Measurements from ENCODE around the gene PDHX.
"Not testable (repeated sequence)": the region's sequence is repeated elsewhere in the genome, so short reads cannot be mapped to it uniquely, and the experiment has no call there.

PDHX gene

GRCh38 chr11:34891611-34892010 is 24.8 kb upstream of the PDHX start:
- no peaks in the 10 kb centered on the region for H3K9me3 ChIP-seq (ENCODE audit: control insufficient read depth, low read length)
- no peak overlapping the region for H3K4me3 ChIP-seq (ENCODE audit: insufficient read depth, low read depth, low read length, poor library complexity, severe bottlenecking)
- no peak for DNase-seq
- no peaks in the 10 kb centered on the region for H3K4me1 ChIP-seq (ENCODE audit: control insufficient read depth, insufficient read depth, low read length, poor library complexity, severe bottlenecking)
- H3K36me3 ChIP-seq (ENCODE audit: control insufficient read depth, insufficient read depth, low read length), result no peaks in the 10 kb centered on the region
- H3K27me3 ChIP-seq (replicated peaks; ENCODE audit: control insufficient read depth, insufficient read depth, low read length, poor library complexity, severe bottlenecking), result no peaks in the 10 kb centered on the region
- no peak overlapping the region for H3K27ac ChIP-seq (ENCODE audit: insufficient read depth, low read length, poor library complexity, severe bottlenecking)

- no peak overlapping the region for H3K27ac ChIP-seq (ENCODE audit: insufficient read depth, low read length, poor library complexity, severe bottlenecking)
- peaks cover 4% of the 10 kb centered on the region for H3K9me3 ChIP-seq (ENCODE audit: control insufficient read depth, low read length)
- H3K27me3 ChIP-seq (replicated peaks; ENCODE audit: control insufficient read depth, insufficient read depth, low read length, poor library complexity, severe bottlenecking), result no peaks in the 10 kb centered on the region
- H3K4me1 ChIP-seq (ENCODE audit: control insufficient read depth, insufficient read depth, low read length, poor library complexity, severe bottlenecking), result no peaks in the 10 kb centered on the region
- H3K36me3 ChIP-seq (ENCODE audit: control insufficient read depth, insufficient read depth, low read length), result no peaks in the 10 kb centered on the region
- no peak for DNase-seq
- no peak overlapping the region for H3K4me3 ChIP-seq (ENCODE audit: insufficient read depth, low read depth, low read length, poor library complexity, severe bottlenecking)
Measured at GRCh38 chr11:34893416-34893815, 23.0 kb upstream of the PDHX start.

- DNase-seq; H3K4me1 ChIP-seq (ENCODE audit: control insufficient read depth, insufficient read depth, low read length, poor library complexity, severe bottlenecking); H3K36me3 ChIP-seq (ENCODE audit: control insufficient read depth, insufficient read depth, low read length); H3K4me3 ChIP-seq (ENCODE audit: insufficient read depth, low read depth, low read length, poor library complexity, severe bottlenecking); H3K27me3 ChIP-seq (replicated peaks; ENCODE audit: control insufficient read depth, insufficient read depth, low read length, poor library complexity, severe bottlenecking); H3K27ac ChIP-seq (ENCODE audit: insufficient read depth, low read length, poor library complexity, severe bottlenecking): not testable (repeated sequence)
- peaks cover 15% of the 10 kb centered on the region for H3K9me3 ChIP-seq (ENCODE audit: control insufficient read depth, low read length)
Measured at GRCh38 chr11:34896191-34896590, 20.2 kb upstream of the PDHX start.

GRCh38 chr11:34897171-34897870 is 19.1 kb upstream of the PDHX start:
- no peak overlapping the region for H3K27ac ChIP-seq (ENCODE audit: insufficient read depth, low read length, poor library complexity, severe bottlenecking)
- no peaks in the 10 kb centered on the region for H3K36me3 ChIP-seq (ENCODE audit: control insufficient read depth, insufficient read depth, low read length)
- peaks cover 19% of the 10 kb centered on the region for H3K9me3 ChIP-seq (ENCODE audit: control insufficient read depth, low read length)

GRCh38 chr11:34898474-34898873 is 17.9 kb upstream of the PDHX start:
- no peak for DNase-seq
- Histone ChIP-seq H3K4me1 (ENCODE audit: control insufficient read depth, insufficient read depth, low read length, poor library complexity, severe bottlenecking) (no peaks in the 10 kb centered on the region), H3K27me3 (replicated peaks; ENCODE audit: control insufficient read depth, insufficient read depth, low read length, poor library complexity, severe bottlenecking) (no peaks in the 10 kb centered on the region), H3K27ac (ENCODE audit: insufficient read depth, low read length, poor library complexity, severe bottlenecking) (no peak overlapping the region), H3K4me3 (ENCODE audit: insufficient read depth, low read depth, low read length, poor library complexity, severe bottlenecking) (no peak overlapping the region), H3K9me3 (ENCODE audit: control insufficient read depth, low read length) (peaks cover 19% of the 10 kb centered on the region), H3K36me3 (ENCODE audit: control insufficient read depth, insufficient read depth, low read length) (no peaks in the 10 kb centered on the region)

More at GRCh38 chr11:34897171-34897870, 19.1 kb upstream of the PDHX start:
- Histone ChIP-seq H3K27me3 (replicated peaks; ENCODE audit: control insufficient read depth, insufficient read depth, low read length, poor library complexity, severe bottlenecking) (no peaks in the 10 kb centered on the region), H3K4me3 (ENCODE audit: insufficient read depth, low read depth, low read length, poor library complexity, severe bottlenecking) (no peak overlapping the region), H3K4me1 (ENCODE audit: control insufficient read depth, insufficient read depth, low read length, poor library complexity, severe bottlenecking) (no peaks in the 10 kb centered on the region)
- no peak for DNase-seq

- Histone ChIP-seq H3K27ac (ENCODE audit: insufficient read depth, low read length, poor library complexity, severe bottlenecking) (no peak overlapping the region), H3K4me3 (ENCODE audit: insufficient read depth, low read depth, low read length, poor library complexity, severe bottlenecking) (no peak overlapping the region)
- no peak for DNase-seq
Measured at GRCh38 chr11:34899633-34900016, 16.8 kb upstream of the PDHX start.

GRCh38 chr11:34904421-34904955 is 11.9 kb upstream of the PDHX start:
- no peak overlapping the region for H3K4me3 ChIP-seq (ENCODE audit: insufficient read depth, low read depth, low read length, poor library complexity, severe bottlenecking)
- no peak for DNase-seq
- peaks cover 15% of the 10 kb centered on the region for H3K9me3 ChIP-seq (ENCODE audit: control insufficient read depth, low read length)
- no peak overlapping the region for H3K27ac ChIP-seq (ENCODE audit: insufficient read depth, low read length, poor library complexity, severe bottlenecking)
- H3K36me3 ChIP-seq (ENCODE audit: control insufficient read depth, insufficient read depth, low read length), result no peaks in the 10 kb centered on the region
- no peaks in the 10 kb centered on the region for H3K4me1 ChIP-seq (ENCODE audit: control insufficient read depth, insufficient read depth, low read length, poor library complexity, severe bottlenecking)
- no peaks in the 10 kb centered on the region for H3K27me3 ChIP-seq (replicated peaks; ENCODE audit: control insufficient read depth, insufficient read depth, low read length, poor library complexity, severe bottlenecking)

More at GRCh38 chr11:34899633-34900016, 16.8 kb upstream of the PDHX start:
- Histone ChIP-seq H3K4me1 (ENCODE audit: control insufficient read depth, insufficient read depth, low read length, poor library complexity, severe bottlenecking) (no peaks in the 10 kb centered on the region), H3K9me3 (ENCODE audit: control insufficient read depth, low read length) (peaks cover 19% of the 10 kb centered on the region), H3K27me3 (replicated peaks; ENCODE audit: control insufficient read depth, insufficient read depth, low read length, poor library complexity, severe bottlenecking) (no peaks in the 10 kb centered on the region), H3K36me3 (ENCODE audit: control insufficient read depth, insufficient read depth, low read length) (no peaks in the 10 kb centered on the region)

GRCh38 chr11:34905666-34906065 is 10.8 kb upstream of the PDHX start:
- no peak for DNase-seq

GRCh38 chr11:34907934-34908593 is 8.4 kb upstream of the PDHX start:
- H3K4me3 ChIP-seq (ENCODE audit: insufficient read depth, low read depth, low read length, poor library complexity, severe bottlenecking), result no peak overlapping the region
- DNase-seq, result no peak
- H3K27me3 ChIP-seq (replicated peaks; ENCODE audit: control insufficient read depth, insufficient read depth, low read length, poor library complexity, severe bottlenecking), result no peaks in the 10 kb centered on the region
- H3K9me3 ChIP-seq (ENCODE audit: control insufficient read depth, low read length), result no peaks in the 10 kb centered on the region
- no peaks in the 10 kb centered on the region for H3K36me3 ChIP-seq (ENCODE audit: control insufficient read depth, insufficient read depth, low read length)
- no peaks in the 10 kb centered on the region for H3K4me1 ChIP-seq (ENCODE audit: control insufficient read depth, insufficient read depth, low read length, poor library complexity, severe bottlenecking)
- H3K27ac ChIP-seq (ENCODE audit: insufficient read depth, low read length, poor library complexity, severe bottlenecking), result no peak overlapping the region

More at GRCh38 chr11:34905666-34906065, 10.8 kb upstream of the PDHX start:
- H3K4me3 ChIP-seq (ENCODE audit: insufficient read depth, low read depth, low read length, poor library complexity, severe bottlenecking), result no peak overlapping the region
- H3K36me3 ChIP-seq (ENCODE audit: control insufficient read depth, insufficient read depth, low read length), result no peaks in the 10 kb centered on the region
- H3K4me1 ChIP-seq (ENCODE audit: control insufficient read depth, insufficient read depth, low read length, poor library complexity, severe bottlenecking), result no peaks in the 10 kb centered on the region
- no peak overlapping the region for H3K27ac ChIP-seq (ENCODE audit: insufficient read depth, low read length, poor library complexity, severe bottlenecking)
- no peaks in the 10 kb centered on the region for H3K27me3 ChIP-seq (replicated peaks; ENCODE audit: control insufficient read depth, insufficient read depth, low read length, poor library complexity, severe bottlenecking)
- H3K9me3 ChIP-seq (ENCODE audit: control insufficient read depth, low read length), result peaks cover 5% of the 10 kb centered on the region

GRCh38 chr11:34909415-34909814 is 7.0 kb upstream of the PDHX start:
- no peak for DNase-seq
- Histone ChIP-seq H3K4me1 (ENCODE audit: control insufficient read depth, insufficient read depth, low read length, poor library complexity, severe bottlenecking) (no peaks in the 10 kb centered on the region), H3K36me3 (ENCODE audit: control insufficient read depth, insufficient read depth, low read length) (peaks cover 3% of the 10 kb centered on the region), H3K4me3 (ENCODE audit: insufficient read depth, low read depth, low read length, poor library complexity, severe bottlenecking) (no peak overlapping the region), H3K27me3 (replicated peaks; ENCODE audit: control insufficient read depth, insufficient read depth, low read length, poor library complexity, severe bottlenecking) (no peaks in the 10 kb centered on the region), H3K9me3 (ENCODE audit: control insufficient read depth, low read length) (no peaks in the 10 kb centered on the region), H3K27ac (ENCODE audit: insufficient read depth, low read length, poor library complexity, severe bottlenecking) (no peak overlapping the region)
